AG09309 (cell line): ENCODE data around the gene ANTXR1.

ENCODE experiments used
- DNase-seq: peaks from one replicate; pipeline ENCODE4 v3.0.0-alpha.2; 2010; ENCODE audit warnings: low read depth
- H3K4me3 ChIP-seq: 2 replicates; pipeline ENCODE4 v1.5.1; 2011; ENCODE audit warnings: mild to moderate bottlenecking, low read depth, low read length, moderate library complexity; ENCODE audit not compliant: control insufficient read depth
- TF ChIP-seq, protein P1 (sequence below): IDR thresholded peaks from 2 replicates; pipeline ENCODE4 v1.5.1; 2011; ENCODE audit warnings: mild to moderate bottlenecking, low read depth, low read length, inconsistent platforms; ENCODE audit not compliant: insufficient read depth, control insufficient read depth; ENCODE audit errors: missing control alignments

Gene ANTXR1

GRCh38 chr2:69184224-69184623 lies 171.2 kb downstream of the ANTXR1 start:
- no peak for DNase-seq
- no peak overlapping the region for H3K4me3 ChIP-seq
- TF ChIP-seq, protein P1, sequence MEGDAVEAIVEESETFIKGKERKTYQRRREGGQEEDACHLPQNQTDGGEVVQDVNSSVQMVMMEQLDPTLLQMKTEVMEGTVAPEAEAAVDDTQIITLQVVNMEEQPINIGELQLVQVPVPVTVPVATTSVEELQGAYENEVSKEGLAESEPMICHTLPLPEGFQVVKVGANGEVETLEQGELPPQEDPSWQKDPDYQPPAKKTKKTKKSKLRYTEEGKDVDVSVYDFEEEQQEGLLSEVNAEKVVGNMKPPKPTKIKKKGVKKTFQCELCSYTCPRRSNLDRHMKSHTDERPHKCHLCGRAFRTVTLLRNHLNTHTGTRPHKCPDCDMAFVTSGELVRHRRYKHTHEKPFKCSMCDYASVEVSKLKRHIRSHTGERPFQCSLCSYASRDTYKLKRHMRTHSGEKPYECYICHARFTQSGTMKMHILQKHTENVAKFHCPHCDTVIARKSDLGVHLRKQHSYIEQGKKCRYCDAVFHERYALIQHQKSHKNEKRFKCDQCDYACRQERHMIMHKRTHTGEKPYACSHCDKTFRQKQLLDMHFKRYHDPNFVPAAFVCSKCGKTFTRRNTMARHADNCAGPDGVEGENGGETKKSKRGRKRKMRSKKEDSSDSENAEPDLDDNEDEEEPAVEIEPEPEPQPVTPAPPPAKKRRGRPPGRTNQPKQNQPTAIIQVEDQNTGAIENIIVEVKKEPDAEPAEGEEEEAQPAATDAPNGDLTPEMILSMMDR, result no peak

DNA sequence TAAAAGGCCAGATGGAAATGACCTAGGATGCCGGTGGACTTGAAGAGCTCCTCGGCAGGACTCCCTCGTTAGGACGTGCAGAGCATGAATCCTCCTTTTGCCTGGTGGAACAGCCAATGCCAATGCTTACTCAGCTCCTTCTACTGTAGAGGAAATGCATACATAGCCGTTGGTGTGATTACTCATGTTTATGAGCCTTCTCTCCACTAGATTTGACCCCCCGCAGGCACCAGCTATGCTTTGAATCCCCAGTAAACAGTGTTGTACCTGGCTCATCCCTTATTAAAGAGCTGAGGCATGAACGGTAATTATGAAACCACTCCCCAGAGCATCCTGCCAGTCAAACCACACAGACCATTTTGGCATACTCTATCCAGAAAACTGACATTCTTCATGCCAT lies 172.8 kb downstream of the ANTXR1 start:
- TF ChIP-seq, protein P1, result no peak
- peak; percentile 62 for DNase-seq
- H3K4me3 ChIP-seq, result no peak overlapping the region

DNA sequence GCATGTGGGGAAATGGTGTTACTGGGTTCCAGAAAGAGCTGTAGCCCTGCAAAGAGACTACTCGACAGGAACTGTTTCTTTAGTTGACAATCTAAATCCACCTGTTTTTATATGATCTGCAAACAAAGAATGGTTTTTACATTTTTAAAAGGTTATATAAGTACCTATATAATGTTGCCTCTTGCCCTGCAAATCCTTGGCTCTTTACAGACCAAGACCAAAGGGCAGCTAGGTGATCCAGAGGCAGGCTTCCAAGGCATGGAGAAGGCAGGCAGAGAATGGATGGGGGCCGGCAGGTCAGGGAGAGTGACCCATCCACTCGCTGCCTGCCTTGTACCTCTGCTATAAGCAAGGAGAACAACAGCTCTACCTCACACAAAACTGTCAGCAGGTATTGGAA lies 173.6 kb downstream of the ANTXR1 start:
- no peak overlapping the region for H3K4me3 ChIP-seq
- TF ChIP-seq, protein P1, result no peak
- DNase-seq, result no peak

DNA sequence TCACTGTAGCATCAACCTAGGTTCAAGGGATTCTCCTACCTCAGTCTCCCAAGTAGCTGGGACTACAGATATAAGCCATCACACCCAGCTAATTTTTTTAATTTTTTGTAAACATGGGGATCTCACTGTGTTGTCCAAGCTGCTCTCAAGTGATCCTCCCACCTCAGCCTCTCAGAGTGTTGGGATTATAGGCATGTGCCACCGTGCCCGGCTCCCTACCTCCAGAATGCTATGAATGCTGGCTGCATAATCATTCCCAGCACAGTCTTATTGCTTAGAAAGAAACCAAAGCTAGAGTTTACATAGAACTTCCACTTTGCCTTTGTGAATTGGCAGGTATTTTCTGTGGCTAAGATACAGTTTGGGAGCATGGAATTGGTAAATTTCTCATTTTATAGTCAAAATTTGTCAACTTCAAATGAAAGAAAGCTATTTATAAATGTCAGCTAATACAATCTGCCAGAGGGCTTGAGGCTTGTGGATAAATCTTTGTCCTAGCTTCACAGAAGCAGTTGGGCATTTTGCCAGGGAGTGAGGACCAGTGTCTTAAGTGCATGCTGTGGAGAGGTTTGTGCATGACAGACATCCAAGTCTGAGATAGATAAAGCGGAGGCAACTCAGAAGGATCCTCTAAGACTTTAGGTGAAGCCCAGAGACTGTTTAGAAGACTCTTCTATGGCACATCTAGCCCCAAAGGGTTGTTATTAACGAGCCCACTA lies 175.4 kb downstream of the ANTXR1 start:
- TF ChIP-seq, protein P1, result no peak
- no peak overlapping the region for H3K4me3 ChIP-seq
- no peak for DNase-seq

- TF ChIP-seq, protein P1, result no peak
- DNase-seq, result no peak
- no peak overlapping the region for H3K4me3 ChIP-seq
Observed at GRCh38 chr2:69190743-69191404, 177.9 kb downstream of the ANTXR1 start.

DNA sequence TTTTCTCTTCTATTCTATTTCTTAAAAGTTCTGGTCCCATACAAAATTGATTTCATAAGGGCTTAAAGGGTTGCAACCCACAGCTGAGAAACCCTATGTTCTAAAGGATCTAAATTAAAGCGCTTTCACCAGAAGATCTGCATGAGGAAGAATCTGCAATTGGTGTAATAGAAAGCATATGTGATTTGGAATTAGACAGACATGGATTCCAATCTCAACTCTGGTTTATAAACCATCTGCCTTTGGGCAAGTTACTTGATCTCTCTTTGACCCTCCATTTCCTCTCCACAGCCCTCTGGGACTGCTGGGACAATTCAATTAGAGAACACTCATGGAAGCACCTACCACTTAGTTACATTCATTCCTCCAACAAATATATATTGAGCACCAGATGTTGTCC lies 178.7 kb downstream of the ANTXR1 start:
- TF ChIP-seq, protein P1, result no peak
- peak; percentile 29 for DNase-seq
- H3K4me3 ChIP-seq, result no peak overlapping the region
